Omental fat pad (tissue), 4 donors: ENCODE data around the gene ENGASE. TPM values are rescaled to one million over a fixed set of nuclear protein-coding genes. Genes with fewer than 3 reads are reported as not detected.

ENCODE experiments used
- ATAC-seq: fragments of 150-250 bp; one replicate; pipeline ENCODE4 v1.9.1; 2016; ENCODE audit warnings: mild to moderate bottlenecking, moderate library complexity; ENCODE audit not compliant: low FRiP score
- DNase-seq: peaks from one replicate; pipeline ENCODE4 v3.0.0-alpha.2; 2019; ENCODE audit warnings: low spot score
- total RNA-seq, 4 donors: library from RNA; depleted of rRNA; stranded (reverse); fragments of >200 nt; gene quantifications; one replicate each; pipeline ENCODE4 v1.1.0, GENCODE V29; 2016
- TF ChIP-seq, protein P1 (sequence below), 3 donors: fragments of 450-650 bp; IDR thresholded peaks; one replicate each; pipeline ENCODE4 v1.5.1; 2016 to 2017; ENCODE audit warnings: antibody characterized with exemption in 3 of 3, mild to moderate bottlenecking in 3 of 3, moderate library complexity in 2 of 3

Gene ENGASE
- total RNA-seq, 4 donors from 2014 or later: 12.2 to 52.3 (median 22.2) TPM

GRCh38 chr17:79124513-79125209 lies 50.0 kb downstream of the ENGASE start:
- ATAC-seq: no peak

DNA sequence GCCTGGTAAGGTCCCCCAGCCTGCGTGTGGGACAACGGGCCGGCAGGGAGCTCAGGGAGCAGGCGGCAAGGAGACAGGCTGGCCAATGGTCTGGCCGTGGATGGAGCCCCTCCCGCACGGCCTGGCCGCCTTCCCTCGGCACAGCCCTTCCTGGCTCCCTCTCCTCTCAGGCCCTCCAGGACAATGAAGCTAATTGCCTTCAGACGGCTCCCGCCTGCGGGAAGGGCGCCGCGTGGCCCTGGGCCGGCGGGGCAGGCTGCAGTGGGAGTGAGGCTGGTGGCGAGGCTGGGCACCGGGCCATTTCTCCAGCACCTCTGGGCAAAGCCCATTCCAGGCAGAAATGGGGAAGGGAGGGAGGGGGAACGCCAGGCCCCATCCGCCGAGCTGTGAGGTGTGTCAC lies 50.9 kb downstream of the ENGASE start:
- TF ChIP-seq, protein P1, sequence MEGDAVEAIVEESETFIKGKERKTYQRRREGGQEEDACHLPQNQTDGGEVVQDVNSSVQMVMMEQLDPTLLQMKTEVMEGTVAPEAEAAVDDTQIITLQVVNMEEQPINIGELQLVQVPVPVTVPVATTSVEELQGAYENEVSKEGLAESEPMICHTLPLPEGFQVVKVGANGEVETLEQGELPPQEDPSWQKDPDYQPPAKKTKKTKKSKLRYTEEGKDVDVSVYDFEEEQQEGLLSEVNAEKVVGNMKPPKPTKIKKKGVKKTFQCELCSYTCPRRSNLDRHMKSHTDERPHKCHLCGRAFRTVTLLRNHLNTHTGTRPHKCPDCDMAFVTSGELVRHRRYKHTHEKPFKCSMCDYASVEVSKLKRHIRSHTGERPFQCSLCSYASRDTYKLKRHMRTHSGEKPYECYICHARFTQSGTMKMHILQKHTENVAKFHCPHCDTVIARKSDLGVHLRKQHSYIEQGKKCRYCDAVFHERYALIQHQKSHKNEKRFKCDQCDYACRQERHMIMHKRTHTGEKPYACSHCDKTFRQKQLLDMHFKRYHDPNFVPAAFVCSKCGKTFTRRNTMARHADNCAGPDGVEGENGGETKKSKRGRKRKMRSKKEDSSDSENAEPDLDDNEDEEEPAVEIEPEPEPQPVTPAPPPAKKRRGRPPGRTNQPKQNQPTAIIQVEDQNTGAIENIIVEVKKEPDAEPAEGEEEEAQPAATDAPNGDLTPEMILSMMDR (IDR thresholded peaks at IDR 0.05): no peak
- no peak for DNase-seq
- ATAC-seq: no peak

More at GRCh38 chr17:79124513-79125209, 50.0 kb downstream of the ENGASE start:
- no peak for DNase-seq
- TF ChIP-seq, protein P1 (IDR thresholded peaks at IDR 0.05): no peak

- ATAC-seq (no peak), DNase-seq (no peak)
- TF ChIP-seq, protein P1 (IDR thresholded peaks at IDR 0.05): no peak
Measured at GRCh38 chr17:79126139-79126538, 51.5 kb downstream of the ENGASE start.

GRCh38 chr17:79127534-79128135 lies 53.0 kb downstream of the ENGASE start:
- ATAC-seq (no peak), DNase-seq (no peak)
- TF ChIP-seq, protein P1 (IDR thresholded peaks at IDR 0.05): no peak

- no peak for DNase-seq
- no peak for ATAC-seq
- TF ChIP-seq, protein P1 (IDR thresholded peaks at IDR 0.05): no peak
Measured at GRCh38 chr17:79129523-79129922, 54.9 kb downstream of the ENGASE start.

DNA sequence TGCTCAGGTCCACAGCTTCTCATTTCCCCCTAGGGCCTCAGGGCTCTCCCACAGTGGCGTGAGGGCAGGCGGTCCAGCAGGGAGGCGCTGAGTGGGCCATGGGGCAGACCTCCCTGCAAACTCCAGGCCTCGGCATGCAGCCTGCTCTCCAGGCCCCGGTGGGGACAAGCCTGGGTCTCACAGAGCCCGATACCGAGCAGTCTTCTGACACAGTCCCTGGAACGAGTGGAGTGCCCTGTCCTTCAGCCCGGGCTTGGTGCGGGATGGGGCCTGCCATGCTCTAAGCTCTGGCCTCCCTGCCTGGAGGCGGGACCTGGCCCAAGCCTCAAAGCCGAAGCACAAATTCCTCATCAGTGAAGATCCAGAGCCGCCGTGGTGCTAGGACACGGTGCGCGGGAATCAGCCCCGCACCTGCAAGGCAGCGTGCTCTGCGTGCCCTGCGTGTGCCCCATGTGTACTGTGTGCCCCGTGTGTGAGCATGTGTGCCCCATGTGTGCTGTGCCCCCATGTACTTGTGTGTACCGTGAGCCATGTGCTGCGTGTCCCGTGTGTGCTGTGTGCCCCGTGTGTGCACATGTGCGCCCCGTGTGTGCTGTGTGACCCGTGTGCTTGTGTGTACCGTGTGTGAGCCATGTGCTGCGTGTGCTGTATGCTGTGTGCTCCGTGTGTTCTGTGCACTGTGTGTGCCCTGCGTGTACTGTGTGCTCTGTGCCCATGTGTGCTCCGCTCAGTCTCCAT lies 56.1 kb downstream of the ENGASE start:
- ATAC-seq: no peak
- no peak for DNase-seq
- TF ChIP-seq, protein P1 (IDR thresholded peaks at IDR 0.05): no peak
